Parathyroid adenoma (tissue), 2 donors: Measurements from ENCODE around the gene ZNF175.
A peak's percentile ranks its signal among the peaks of the same experiment; 100 is the strongest.

Source experiments
- H2AFZ ChIP-seq: fragments of 300-600 bp; sonication (generic); one replicate; pipeline ENCODE4 v1.7.0; 2017; ENCODE audit warnings: antibody characterized with exemption, mild to moderate bottlenecking
- H3K27ac ChIP-seq: fragments of 300-600 bp; sonication (generic); one replicate; pipeline ENCODE4 v1.7.0; 2017
- H3K27me3 ChIP-seq: fragments of 300-600 bp; sonication (generic); one replicate; pipeline ENCODE4 v1.7.0; 2017; ENCODE audit warnings: low read length; ENCODE audit not compliant: control insufficient read depth, insufficient read depth
- H3K36me3 ChIP-seq: fragments of 300-600 bp; sonication (generic); one replicate; pipeline ENCODE4 v1.7.0; 2017; ENCODE audit warnings: low read length; ENCODE audit not compliant: control insufficient read depth, insufficient read depth
- H3K4me1 ChIP-seq: fragments of 300-600 bp; sonication (generic); one replicate; pipeline ENCODE4 v1.7.0; 2017; ENCODE audit warnings: control low read depth
- H3K4me2 ChIP-seq: fragments of 300-600 bp; sonication (generic); one replicate; pipeline ENCODE4 v1.7.0; 2017; ENCODE audit warnings: low read length
- H3K4me3 ChIP-seq: fragments of 300-600 bp; sonication (generic); one replicate; pipeline ENCODE4 v1.7.0; 2017; ENCODE audit warnings: low read depth, low read length
- H3K79me2 ChIP-seq: fragments of 300-600 bp; sonication (generic); one replicate; pipeline ENCODE4 v1.7.0; 2017; ENCODE audit warnings: control low read depth
- H3K9ac ChIP-seq: fragments of 300-600 bp; sonication (generic); one replicate; pipeline ENCODE4 v1.7.0; 2017; ENCODE audit warnings: mild to moderate bottlenecking
- H3K9me3 ChIP-seq: fragments of 300-600 bp; sonication (generic); one replicate; pipeline ENCODE4 v1.7.0; 2017; ENCODE audit warnings: low read length; ENCODE audit not compliant: control insufficient read depth
- TF ChIP-seq, protein P1 (sequence below): fragments of 300-600 bp; sonication (generic); IDR thresholded peaks from one replicate; pipeline ENCODE4 v1.7.0; 2017; ENCODE audit warnings: antibody characterized with exemption, mild to moderate bottlenecking
- donor health status: primary hyperparathyroidism.

Gene ZNF175

DNA sequence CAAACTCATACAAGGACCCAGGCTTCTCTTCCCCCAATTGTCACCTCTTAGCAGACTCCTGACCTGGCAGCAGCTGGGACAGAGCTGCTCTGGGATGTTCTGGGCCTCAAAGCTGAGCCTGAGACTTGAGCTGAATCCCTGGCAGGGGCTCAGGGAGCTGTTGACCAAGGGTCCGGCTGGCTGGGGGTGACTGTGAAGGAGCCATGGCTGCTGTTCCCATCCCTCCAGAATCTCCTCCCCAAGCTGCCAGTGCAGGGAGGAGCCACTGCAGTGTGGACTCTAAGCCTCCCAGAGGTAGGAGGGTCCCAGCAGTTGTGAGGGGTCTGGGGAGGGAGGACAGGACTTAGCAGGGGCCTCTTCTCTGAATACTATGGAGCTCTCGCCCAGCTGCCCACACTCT lies 41.8 kb upstream of the ZNF175 start:
- no peaks in the 10 kb centered on the region for H3K27me3 ChIP-seq
- TF ChIP-seq, protein P1, sequence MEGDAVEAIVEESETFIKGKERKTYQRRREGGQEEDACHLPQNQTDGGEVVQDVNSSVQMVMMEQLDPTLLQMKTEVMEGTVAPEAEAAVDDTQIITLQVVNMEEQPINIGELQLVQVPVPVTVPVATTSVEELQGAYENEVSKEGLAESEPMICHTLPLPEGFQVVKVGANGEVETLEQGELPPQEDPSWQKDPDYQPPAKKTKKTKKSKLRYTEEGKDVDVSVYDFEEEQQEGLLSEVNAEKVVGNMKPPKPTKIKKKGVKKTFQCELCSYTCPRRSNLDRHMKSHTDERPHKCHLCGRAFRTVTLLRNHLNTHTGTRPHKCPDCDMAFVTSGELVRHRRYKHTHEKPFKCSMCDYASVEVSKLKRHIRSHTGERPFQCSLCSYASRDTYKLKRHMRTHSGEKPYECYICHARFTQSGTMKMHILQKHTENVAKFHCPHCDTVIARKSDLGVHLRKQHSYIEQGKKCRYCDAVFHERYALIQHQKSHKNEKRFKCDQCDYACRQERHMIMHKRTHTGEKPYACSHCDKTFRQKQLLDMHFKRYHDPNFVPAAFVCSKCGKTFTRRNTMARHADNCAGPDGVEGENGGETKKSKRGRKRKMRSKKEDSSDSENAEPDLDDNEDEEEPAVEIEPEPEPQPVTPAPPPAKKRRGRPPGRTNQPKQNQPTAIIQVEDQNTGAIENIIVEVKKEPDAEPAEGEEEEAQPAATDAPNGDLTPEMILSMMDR = no peak

DNA sequence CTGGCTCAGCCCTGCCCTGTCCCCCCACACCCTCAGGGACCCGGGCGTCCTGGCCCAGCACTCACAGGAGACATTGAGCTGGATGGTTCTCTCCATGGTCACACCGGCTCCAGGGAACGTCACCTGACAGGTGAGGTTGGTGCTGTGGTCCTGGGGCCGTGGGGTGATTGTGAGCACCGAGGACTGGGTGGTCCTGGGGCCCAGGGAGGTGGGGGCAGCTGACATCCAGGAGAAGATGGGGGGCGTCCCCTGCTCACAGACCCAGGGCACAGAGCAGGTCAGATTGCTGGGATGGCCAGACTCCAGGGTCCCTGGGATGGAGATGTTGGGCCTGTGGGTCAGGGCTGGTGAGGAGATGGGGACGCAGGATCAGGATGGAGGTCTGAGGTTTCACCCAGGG lies 40.5 kb upstream of the ZNF175 start:
- no peak overlapping the region for H3K9ac ChIP-seq
- no peaks in the 10 kb centered on the region for H3K79me2 ChIP-seq
- no peak overlapping the region for H3K4me3 ChIP-seq
- no peaks in the 10 kb centered on the region for H3K27me3 ChIP-seq
- no peaks in the 10 kb centered on the region for H3K36me3 ChIP-seq
- H3K4me2 ChIP-seq = no peak overlapping the region
- no peak overlapping the region for H2AFZ ChIP-seq
- H3K27ac ChIP-seq = no peak overlapping the region
- TF ChIP-seq, protein P1 = no peak
- no peaks in the 10 kb centered on the region for H3K4me1 ChIP-seq
- no peaks in the 10 kb centered on the region for H3K9me3 ChIP-seq

More for the DNA sequence above, 41.8 kb upstream of the ZNF175 start:
- Histone ChIP-seq H3K27ac (no peak overlapping the region), H3K9ac (no peak overlapping the region), H3K4me1 (no peaks in the 10 kb centered on the region), H3K4me2 (no peak overlapping the region), H3K36me3 (no peaks in the 10 kb centered on the region), H3K79me2 (no peaks in the 10 kb centered on the region), H3K9me3 (no peaks in the 10 kb centered on the region), H3K4me3 (no peak overlapping the region), H2AFZ (no peak overlapping the region)

DNA sequence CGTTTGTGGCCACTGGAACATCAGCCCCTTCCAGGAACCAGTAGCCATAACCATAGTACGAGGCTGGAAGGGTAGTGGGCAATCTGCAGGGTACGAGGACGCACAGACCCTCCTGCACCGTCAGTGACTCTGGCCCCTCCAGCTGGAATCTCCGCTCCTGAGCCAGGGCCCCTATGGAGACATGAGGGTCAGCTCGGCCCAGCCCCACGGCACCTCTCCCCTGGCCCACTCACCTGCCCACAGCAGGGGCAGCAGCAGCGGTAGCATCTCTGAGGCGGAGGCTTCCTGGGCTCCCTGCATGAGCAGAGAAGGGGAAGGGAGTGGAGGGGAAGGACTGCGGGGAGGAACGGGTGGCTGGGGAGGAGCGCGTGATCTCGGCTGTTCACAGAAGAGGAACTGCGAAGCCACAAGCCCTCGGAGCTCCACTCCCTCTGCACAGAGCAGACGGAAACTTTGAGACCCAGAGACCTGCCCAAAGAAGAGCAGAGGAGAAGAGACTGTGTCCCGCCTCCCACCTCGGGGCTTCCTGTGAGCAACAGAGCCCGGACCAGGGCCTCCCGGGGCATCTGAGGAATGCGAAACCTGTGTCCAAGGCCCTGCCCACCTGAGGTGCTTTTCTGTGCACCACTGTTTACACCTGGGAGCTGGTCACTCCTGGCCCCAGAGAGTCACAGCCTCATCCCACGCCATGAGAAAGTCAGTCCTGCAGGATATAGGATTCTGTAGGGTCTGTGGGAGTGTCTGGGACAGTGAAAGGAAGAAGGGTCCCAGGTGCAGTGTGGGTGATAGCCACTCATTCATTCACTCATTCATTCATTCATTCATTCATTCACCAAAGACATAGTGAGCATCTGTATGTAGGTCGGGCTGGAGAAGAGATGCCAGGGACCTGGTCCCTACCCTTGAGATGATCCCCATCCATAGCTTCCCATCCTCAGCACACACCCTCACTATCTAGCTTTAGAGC lies 39.5 kb upstream of the ZNF175 start, which contains the start of gene SIGLEC6:
Gene SIGLEC6 (minus strand): TSS at position 322 of the 967 bp plus-strand sequence. CDS start 22 bp downstream, at position 300.
- no peak within 1 kb of the TSS for H3K4me3 ChIP-seq
- H3K9me3 ChIP-seq = no peaks in the 10 kb centered on the region
- no peaks in the 10 kb centered on the region for H3K79me2 ChIP-seq
- no peak within 1 kb of the TSS for H3K27ac ChIP-seq
- no peaks in the 10 kb centered on the region for H3K4me1 ChIP-seq
- H2AFZ ChIP-seq = peak within 1 kb of the TSS; percentile 53
- H3K36me3 ChIP-seq = no peaks in the 10 kb centered on the region
- H3K27me3 ChIP-seq = no peaks in the 10 kb centered on the region
- TF ChIP-seq, protein P1 = no peak
- H3K4me2 ChIP-seq = no peak within 1 kb of the TSS
- no peak within 1 kb of the TSS for H3K9ac ChIP-seq

DNA sequence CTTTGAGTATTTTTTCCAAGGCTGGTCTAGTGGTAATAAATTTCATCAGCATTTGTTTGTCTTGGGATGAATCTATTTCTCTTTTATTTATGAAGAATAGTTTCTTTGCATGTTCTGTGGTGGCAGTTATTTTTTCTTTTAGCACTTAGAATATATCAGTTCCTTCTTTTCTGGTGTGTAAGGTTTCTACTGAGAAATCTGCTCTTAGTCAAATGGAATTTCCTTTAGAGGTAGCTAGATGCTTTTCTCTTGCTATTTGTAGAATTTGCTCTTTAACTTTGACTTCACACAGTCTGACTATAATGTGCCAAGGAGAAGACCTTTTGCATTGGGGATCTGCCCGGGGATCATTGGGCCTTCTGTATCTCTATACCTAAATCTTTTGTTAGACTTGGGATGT lies 35.5 kb upstream of the ZNF175 start:
- no peaks in the 10 kb centered on the region for H3K79me2 ChIP-seq
- H2AFZ ChIP-seq = no peak overlapping the region
- H3K9me3 ChIP-seq = no peaks in the 10 kb centered on the region
- H3K27me3 ChIP-seq = no peaks in the 10 kb centered on the region
- H3K36me3 ChIP-seq = no peaks in the 10 kb centered on the region
- no peak overlapping the region for H3K4me2 ChIP-seq
- H3K4me3 ChIP-seq = no peak overlapping the region
- TF ChIP-seq, protein P1 = no peak
- H3K4me1 ChIP-seq = no peaks in the 10 kb centered on the region
- no peak overlapping the region for H3K27ac ChIP-seq
- H3K9ac ChIP-seq = no peak overlapping the region
